Heart left ventricle (tissue), 16 donors: ENCODE data around the gene TTC31. TPM values are rescaled to one million over a fixed set of nuclear protein-coding genes. Genes with fewer than 3 reads are reported as not detected.
"Not testable (repeated sequence)": the region's sequence is repeated elsewhere in the genome, so short reads cannot be mapped to it uniquely, and the experiment has no call there.

Experiments
- ATAC-seq, 4 donors: fragments of 200-7000 bp; cut with Tn5 transposase; one replicate each; pipeline ENCODE4 v1.9.1; 2020 to 2022; ENCODE audit warnings: moderate library complexity in 4 of 4, mild to moderate bottlenecking in 3 of 4, moderate number of reproducible peaks in 1 of 4
- DNase-seq, 5 donors: peaks; one replicate each; pipeline ENCODE4 v3.0.0-alpha.2; 2020
- H3K27ac ChIP-seq, 12 donors: fragments of 200-600 bp; sonication (generic) in 4 of 12; one replicate each; pipeline versions ENCODE4 v1.5.0 to v1.8.0; 2016 to 2022; ENCODE audit warnings: mild to moderate bottlenecking in 2 of 12
- H3K27me3 ChIP-seq, 9 donors: fragments of 200-600 bp; sonication (generic) in 2 of 9; one replicate each; pipeline versions ENCODE4 v1.5.1 to v1.8.0; 2016 to 2022; ENCODE audit warnings: mild to moderate bottlenecking in 3 of 9
- H3K36me3 ChIP-seq, 9 donors: fragments of 200-600 bp; sonication (generic) in 2 of 9; one replicate each; pipeline versions ENCODE4 v1.5.0 to v1.8.0; 2018 to 2022; ENCODE audit warnings: mild to moderate bottlenecking in 2 of 9
- H3K4me1 ChIP-seq, 12 donors: fragments of 200-600 bp; sonication (generic) in 4 of 12; one replicate each; pipeline versions ENCODE4 v1.5.0 to v1.8.0; 2016 to 2022; ENCODE audit warnings: mild to moderate bottlenecking in 3 of 12
- H3K4me3 ChIP-seq, 12 donors: fragments of 200-600 bp; sonication (generic) in 4 of 12; one replicate each; pipeline versions ENCODE4 v1.5.0 to v1.8.0; 2017 to 2022; ENCODE audit warnings: mild to moderate bottlenecking in 9 of 12, moderate library complexity in 4 of 12
- H3K9me3 ChIP-seq, 12 donors: fragments of 200-600 bp; sonication (generic) in 4 of 12; one replicate each; pipeline versions ENCODE4 v1.5.0 to v1.8.0; 2016 to 2022; ENCODE audit warnings: mild to moderate bottlenecking in 1 of 12
- CTCF ChIP-seq, 12 donors: fragments of 200-600 bp; sonication (generic) in 4 of 12; IDR thresholded peaks; one replicate each; pipeline versions ENCODE4 v1.5.0 to v1.8.0; 2018 to 2022; ENCODE audit warnings: antibody characterized with exemption in 12 of 12, mild to moderate bottlenecking in 5 of 12
- POLR2A ChIP-seq, 2 donors: fragments of 450-650 bp; IDR thresholded peaks; one replicate each; pipeline ENCODE4 v1.6.1; 2017; ENCODE audit warnings: antibody characterized with exemption in 2 of 2, mild to moderate bottlenecking in 2 of 2, moderate library complexity in 2 of 2
- WGBS, 4 donors: extraction: QIAGEN DNeasy Blood & Tissue Kit in 2 of 4; methylation state at CpG; one replicate each; pipeline versions ENCODE4 v1.1.5 to v1.1.7; 2013 to 2018; 5-methylcytosine and 5-hydroxymethylcytosine counted together
- intact Hi-C, 10 donors: fragments of 100-400 bp; cut with DNase I; formaldehyde crosslinking; loops; one replicate each; pipeline versions ENCODE4 v1.11.1 to v1.14.2; 2022
- polyA plus RNA-seq, 2 donors: library from polyadenylated mRNA; stranded (reverse); fragments of 200-250 nt; gene quantifications; one replicate each; pipeline ENCODE4 v1.2.3, GENCODE V29; 2013
- total RNA-seq, 9 donors: library from RNA; depleted of rRNA in 2 of 9; stranded (reverse); fragments of >200 nt in 2 of 9; fragmentation: NEBNext Ultra II Directional in 3 of 9; extraction: Animal tissue kit (Norgen Biotek cat#: 25700) in 3 of 9; gene quantifications; one replicate each; pipeline versions ENCODE4 v1.1.0 to v1.2.4, GENCODE V29; 2016 to 2023
- donor health status: ischemic (EF 13 %, LVEDD 7.1; RV severe dilation, severe dysfunction).
- donor health status: healthy with polysubstance abuse.
- donor health status: DM: no; HTN: yes; CAD: no.
- donor health status: DM: no; HTN: no; CAD: no.
- donor health status: ischemic (EF 25% LVEDD 6.9; RV normal size, moderate dysfunction).
- donor health status: ischemic (EF 25% LVEDD 5.7; RV mildly dilated, moderate dysfunction).
- donor health status: healthy.
- donor health status: DM: yes; HTN: yes; CAD: no.
- donor health status: ischemic (EF 35%, LVEDD 5.7; RV mildly dilated, moderate dysfunction).
- donor health status: nonischemic (EF 11% LVEDD 7.7; RV severe dilation, severe dysfunction).
- donor health status: DM: yes; HTN: yes; CAD: no.
- donor health status: PGD.
- donor health status: ischemic (EF 29% LVEDD 5.4; RV normal size, mild dysfunction).
- donor health status: nonischemic (EF 23%, LVEDD 6.1; RV moderate dilation, normal function).

TTC31 gene
- total and polyA plus RNA-seq, 11 donors: 7.1 to 14.2 (median 10.0) TPM

- Histone ChIP-seq H3K27ac (peak within 1 kb of the TSS; percentile 84 to 98 (median 95)), H3K36me3 (peaks cover 0 to 27% (median 22%) of the 10 kb centered on the region in 9 donors), H3K4me1 (peaks cover 5 to 40% (median 32%) of the 10 kb centered on the region in 12 donors), H3K27me3 (no peaks in the 10 kb centered on the region), H3K9me3 (no peaks in the 10 kb centered on the region), H3K4me3 (peak within 1 kb of the TSS; percentile 52 to 83 (median 70))
- ATAC-seq: peak; percentile 93 to 96 (median 95)
- 0 to 2% (median 1%) methylated on average over 32 to 38 of the region's 38 CpGs for WGBS, 4 donors
- no peak for TF ChIP-seq CTCF (IDR thresholded peaks at IDR 0.05)
- TF ChIP-seq POLR2A (IDR thresholded peaks at IDR 0.05): peak in 1 of 2 donors; percentile 61
- intact Hi-C loops: loop anchor here in 1 of 10 donors (5.0 kb wide), 1 partner anchor 41 kb away; no protein-coding TSS in a partner anchor
- peak; percentile 99 to 100 (median 100) for DNase-seq
These were observed 24.5 kb upstream of the TTC31 start, which contains the start of gene WBP1 for GRCh38 chr2:74458132-74458937. Gene WBP1, plus strand, starts transcription at chr2:74458438. Its CDS starts 165 bp downstream, at chr2:74458603.

GRCh38 chr2:74458938-74459363 is 23.9 kb upstream of the TTC31 start:
- DNase-seq (no peak), ATAC-seq (no peak)
- intact Hi-C loops: loop anchor here in 1 of 10 donors (5.0 kb wide), 1 partner anchor 42 kb away; no protein-coding TSS in a partner anchor
- H3K4me1 ChIP-seq: peaks cover 5 to 42% (median 33%) of the 10 kb centered on the region in 12 donors
- WGBS, 4 donors: 2 to 5% (median 3%) methylated on average over 10 of the region's 10 CpGs
- no peaks in the 10 kb centered on the region for H3K27me3 ChIP-seq
- peak overlapping the region; percentile 52 to 83 (median 70) for H3K4me3 ChIP-seq
- TF ChIP-seq CTCF (IDR thresholded peaks at IDR 0.05) (no peak), POLR2A (IDR thresholded peaks at IDR 0.05) (no peak)
- H3K9me3 ChIP-seq: no peaks in the 10 kb centered on the region
- peaks cover 0 to 27% (median 22%) of the 10 kb centered on the region in 9 donors for H3K36me3 ChIP-seq
- H3K27ac ChIP-seq: peak overlapping the region in 10 of 12 donors; percentile 66 to 97 (median 78)

GRCh38 chr2:74459503-74460118 is 23.3 kb upstream of the TTC31 start:
- DNase-seq, H3K27ac ChIP-seq, H3K27me3 ChIP-seq, H3K9me3 ChIP-seq, ATAC-seq: not testable (repeated sequence)
- Histone ChIP-seq H3K4me1 (peaks cover 11 to 44% (median 37%) of the 10 kb centered on the region in 12 donors), H3K4me3 (peak overlapping the region in 5 of 12 donors; percentile 73 to 83 (median 80)), H3K36me3 (peaks cover 0 to 27% (median 22%) of the 10 kb centered on the region in 9 donors)
- 79 to 86% (median 85%) methylated on average over 13 of the region's 13 CpGs for WGBS, 4 donors
- intact Hi-C loops: loop anchor here in 1 of 10 donors (5.0 kb wide), 1 partner anchor 42 kb away; no protein-coding TSS in a partner anchor

- DNase-seq, H3K27me3 ChIP-seq, H3K27ac ChIP-seq, ATAC-seq, H3K9me3 ChIP-seq, intact Hi-C loops, H3K4me3 ChIP-seq: not testable (repeated sequence)
- H3K4me1 ChIP-seq: peaks cover 11 to 46% (median 37%) of the 10 kb centered on the region in 12 donors
- 88 to 91% (median 89%) methylated on average over 10 of the region's 10 CpGs for WGBS, 4 donors
- peaks cover 0 to 27% (median 22%) of the 10 kb centered on the region in 9 donors for H3K36me3 ChIP-seq
These were observed 22.7 kb upstream of the TTC31 start for GRCh38 chr2:74460187-74460586.
